ENCODE measurements around the gene CSF3.

DNA sequence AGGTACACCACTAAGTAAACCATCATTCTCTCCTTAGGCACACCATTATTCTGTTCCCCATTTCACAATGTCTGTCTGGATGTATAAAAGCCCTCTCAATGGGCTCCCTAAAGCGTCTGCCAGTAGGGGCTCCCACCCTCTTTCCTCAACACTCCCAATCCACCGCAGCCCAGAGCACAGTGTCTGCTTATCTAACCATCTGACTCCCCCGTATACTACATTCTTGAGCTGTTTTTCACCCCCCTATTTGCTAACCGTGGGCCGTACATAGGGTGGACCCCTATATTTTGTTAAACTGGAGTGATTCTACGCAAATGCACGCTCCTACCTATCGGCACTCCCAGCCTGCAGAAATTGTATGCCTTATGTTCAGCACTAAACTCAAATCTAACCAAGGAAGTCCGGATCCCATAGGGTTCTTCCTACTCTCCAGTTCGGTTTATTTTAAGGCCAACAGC, 35.3 kb upstream of the CSF3 start:
- TF ChIP-seq POLR2A (IDR thresholded peaks at IDR 0.05; ENCODE audit: low read depth, low read length) = no peak
- no peak for TF ChIP-seq TAF1 (IDR thresholded peaks at IDR 0.05; ENCODE audit: borderline replicate concordance, low read depth, low read length)
